Stimulated activated CD4-positive, alpha-beta T cell treated with anti-CD3 and anti-CD28 coated beads, Interleukin-2, amount 100 ng/mL, for 48 hours (primary cell): ENCODE measurements around the gene ZNF205.
"Not testable (repeated sequence)": the region's sequence is repeated elsewhere in the genome, so short reads cannot be mapped to it uniquely, and the experiment has no call there.

Experiments
- DNase-seq, 2 donors: peaks; one replicate each; pipeline ENCODE4 v3.0.0-alpha.2; 2020

The ZNF205 gene

GRCh38 chr16:3150346-3151218 lies 38.2 kb downstream of the ZNF205 start:
- peak; percentile 100 for DNase-seq

GRCh38 chr16:3152027-3152276 lies 39.6 kb downstream of the ZNF205 start:
- no peak for DNase-seq

GRCh38 chr16:3152277-3152990 lies 40.0 kb downstream of the ZNF205 start:
- peak; percentile 94 to 96 for DNase-seq

GRCh38 chr16:3152991-3153368 lies 40.6 kb downstream of the ZNF205 start:
- DNase-seq = no peak

GRCh38 chr16:3155181-3155580 lies 42.8 kb downstream of the ZNF205 start:
- no peak for DNase-seq

GRCh38 chr16:3155972-3156371 lies 43.6 kb downstream of the ZNF205 start:
- DNase-seq = no peak

GRCh38 chr16:3157229-3158025 lies 45.0 kb downstream of the ZNF205 start:
- peak; percentile 51 to 67 for DNase-seq

GRCh38 chr16:3158026-3158509 lies 45.7 kb downstream of the ZNF205 start:
- no peak for DNase-seq

- DNase-seq = peak; percentile 75 to 84
Observed at GRCh38 chr16:3158510-3159314, 46.3 kb downstream of the ZNF205 start.

- DNase-seq = no peak
Observed at GRCh38 chr16:3161235-3162018, 49.0 kb downstream of the ZNF205 start.

- DNase-seq = no peak
Observed at GRCh38 chr16:3164121-3164991, 52.0 kb downstream of the ZNF205 start.

GRCh38 chr16:3165111-3165822 lies 52.9 kb downstream of the ZNF205 start:
- DNase-seq = no peak

GRCh38 chr16:3166505-3166886 lies 54.1 kb downstream of the ZNF205 start:
- no peak for DNase-seq

- not testable (repeated sequence) for DNase-seq
Observed at GRCh38 chr16:3168729-3169128, 56.3 kb downstream of the ZNF205 start.
